Measurements from ENCODE around the gene BTBD17. TPM values are rescaled to one million over a fixed set of nuclear protein-coding genes. Genes with fewer than 3 reads are reported as not detected.
"Not testable (repeated sequence)": the region's sequence is repeated elsewhere in the genome, so short reads cannot be mapped to it uniquely, and the experiment has no call there.

The BTBD17 gene, protein sequence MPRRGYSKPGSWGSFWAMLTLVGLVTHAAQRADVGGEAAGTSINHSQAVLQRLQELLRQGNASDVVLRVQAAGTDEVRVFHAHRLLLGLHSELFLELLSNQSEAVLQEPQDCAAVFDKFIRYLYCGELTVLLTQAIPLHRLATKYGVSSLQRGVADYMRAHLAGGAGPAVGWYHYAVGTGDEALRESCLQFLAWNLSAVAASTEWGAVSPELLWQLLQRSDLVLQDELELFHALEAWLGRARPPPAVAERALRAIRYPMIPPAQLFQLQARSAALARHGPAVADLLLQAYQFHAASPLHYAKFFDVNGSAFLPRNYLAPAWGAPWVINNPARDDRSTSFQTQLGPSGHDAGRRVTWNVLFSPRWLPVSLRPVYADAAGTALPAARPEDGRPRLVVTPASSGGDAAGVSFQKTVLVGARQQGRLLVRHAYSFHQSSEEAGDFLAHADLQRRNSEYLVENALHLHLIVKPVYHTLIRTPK
- not detected for total RNA-seq

DNA sequence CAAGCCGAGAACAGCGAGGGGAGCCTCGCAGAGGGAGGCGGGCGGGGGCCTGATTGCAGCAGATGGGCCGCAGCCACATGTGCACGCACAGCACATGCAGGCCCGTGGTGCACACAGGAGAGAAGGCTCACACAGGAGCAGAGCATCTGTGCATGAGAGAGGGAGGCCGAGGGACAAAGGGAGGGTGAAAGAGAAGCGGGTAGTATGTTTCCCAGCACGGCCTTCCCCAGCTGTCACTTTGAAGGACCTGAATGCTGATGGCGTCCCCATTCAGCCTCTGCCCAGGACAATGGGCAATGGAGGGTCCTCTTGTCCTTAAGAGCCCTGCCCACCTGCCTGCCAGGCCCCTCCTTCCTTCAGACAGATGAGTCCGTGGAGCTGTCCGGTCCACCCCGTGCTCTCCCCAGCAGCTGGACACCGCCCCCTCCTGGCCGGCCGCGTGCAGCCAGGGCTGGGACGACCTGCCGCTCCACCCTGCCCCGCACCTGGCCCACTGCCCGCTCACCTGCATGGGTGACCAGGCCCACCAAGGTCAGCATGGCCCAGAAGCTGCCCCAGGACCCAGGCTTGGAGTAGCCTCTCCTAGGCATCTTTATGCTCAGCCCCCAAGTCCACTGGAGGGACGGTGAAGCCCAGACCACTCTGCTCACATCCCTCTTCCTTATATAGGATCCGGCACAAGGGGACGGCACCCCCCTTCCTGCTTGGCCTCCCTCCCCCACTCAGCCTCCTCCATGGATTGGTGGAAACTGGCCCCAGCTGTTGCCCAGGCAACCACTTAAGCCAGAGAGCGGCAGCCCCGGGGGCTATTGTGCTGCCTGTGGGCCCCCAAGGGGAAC, at the start of gene BTBD17:
Gene BTBD17 (minus strand): TSS at position 639 of the 839 bp plus-strand sequence. CDS start 49 bp downstream, at position 590.
- H3K9me3 ChIP-seq (ENCODE audit: low read depth, low read length), result no peaks in the 10 kb centered on the region
- H3K27me3 ChIP-seq (ENCODE audit: insufficient read depth, low read length), result peaks cover 28% of the 10 kb centered on the region
- H3K4me3 ChIP-seq (ENCODE audit: low read length), result no peak within 1 kb of the TSS
- no peaks in the 10 kb centered on the region for H3K4me1 ChIP-seq (ENCODE audit: insufficient read depth, low read length)

DNA sequence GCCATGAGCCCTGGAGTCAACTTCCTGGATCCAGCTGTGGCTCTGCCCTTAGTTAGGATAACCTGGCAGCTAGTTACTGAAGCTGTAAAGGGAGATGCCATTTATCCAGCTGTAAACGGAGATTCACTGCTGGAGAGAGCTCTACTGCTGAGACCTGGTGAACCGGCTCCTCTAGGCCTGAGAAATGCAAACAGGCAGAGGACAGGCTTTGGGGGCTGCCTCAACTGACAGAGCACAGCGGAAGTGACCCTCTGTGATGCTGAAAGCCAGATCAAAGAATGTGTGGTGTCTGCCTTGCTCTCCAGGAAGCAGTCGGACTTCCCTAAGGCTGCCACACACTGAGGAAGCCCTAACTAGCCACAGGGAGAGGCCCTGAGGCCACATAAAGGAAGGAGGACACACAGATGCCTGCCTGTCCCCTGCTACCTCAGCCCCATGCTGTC, 48.4 kb upstream of the BTBD17 start:
- Histone ChIP-seq H3K9me3 (ENCODE audit: low read depth, low read length) (no peaks in the 10 kb centered on the region), H3K27me3 (ENCODE audit: insufficient read depth, low read length) (no peaks in the 10 kb centered on the region), H3K4me3 (ENCODE audit: low read length) (no peak overlapping the region), H3K4me1 (ENCODE audit: insufficient read depth, low read length) (no peaks in the 10 kb centered on the region)

DNA sequence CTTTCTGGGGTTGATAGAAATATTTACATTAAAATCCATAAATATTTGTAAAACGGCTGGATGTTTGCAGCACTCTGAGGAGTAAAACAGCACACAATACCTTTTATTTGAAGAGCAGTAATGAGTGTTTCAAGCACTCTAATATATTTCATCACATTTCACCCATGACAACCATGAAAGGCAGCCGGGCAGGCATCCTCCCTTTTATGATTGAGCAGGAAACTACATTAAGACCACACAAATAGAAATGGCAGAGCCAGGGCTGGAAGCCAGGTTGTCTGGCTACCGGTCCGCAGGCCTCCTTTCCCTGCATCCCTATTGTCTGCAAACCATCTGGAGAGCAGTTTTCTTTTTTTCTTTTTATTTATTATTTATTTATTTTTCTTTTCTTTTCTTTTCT, 47.1 kb upstream of the BTBD17 start:
- no peaks in the 10 kb centered on the region for H3K9me3 ChIP-seq (ENCODE audit: low read depth, low read length)

DNA sequence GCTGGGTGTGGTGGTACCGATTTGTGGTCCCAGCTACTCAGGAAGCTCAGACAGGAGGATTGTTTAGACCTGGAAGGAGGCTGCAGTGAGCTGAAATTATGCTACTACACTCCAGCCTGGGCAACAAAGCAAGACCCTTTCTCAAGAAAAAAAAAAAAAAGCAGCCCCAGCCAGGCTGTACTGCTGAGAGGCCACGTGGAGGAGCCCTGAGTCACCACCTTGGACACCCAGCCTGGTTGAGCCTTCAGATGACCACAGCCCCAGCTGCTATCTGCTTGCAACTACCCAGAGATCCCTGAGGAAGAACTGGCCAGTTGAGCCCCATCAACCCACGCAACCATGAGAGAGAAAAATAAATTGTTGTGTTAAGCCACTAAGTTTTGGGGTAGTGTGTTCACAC, 46.6 kb upstream of the BTBD17 start:
- H3K27me3 ChIP-seq (ENCODE audit: insufficient read depth, low read length), result no peaks in the 10 kb centered on the region
- no peaks in the 10 kb centered on the region for H3K4me1 ChIP-seq (ENCODE audit: insufficient read depth, low read length)
- H3K4me3 ChIP-seq (ENCODE audit: low read length), result no peak overlapping the region
- H3K9me3 ChIP-seq (ENCODE audit: low read depth, low read length), result no peaks in the 10 kb centered on the region

More for the DNA sequence above, 47.1 kb upstream of the BTBD17 start:
- Histone ChIP-seq H3K27me3 (ENCODE audit: insufficient read depth, low read length) (no peaks in the 10 kb centered on the region), H3K4me3 (ENCODE audit: low read length) (no peak overlapping the region), H3K4me1 (ENCODE audit: insufficient read depth, low read length) (no peaks in the 10 kb centered on the region)

DNA sequence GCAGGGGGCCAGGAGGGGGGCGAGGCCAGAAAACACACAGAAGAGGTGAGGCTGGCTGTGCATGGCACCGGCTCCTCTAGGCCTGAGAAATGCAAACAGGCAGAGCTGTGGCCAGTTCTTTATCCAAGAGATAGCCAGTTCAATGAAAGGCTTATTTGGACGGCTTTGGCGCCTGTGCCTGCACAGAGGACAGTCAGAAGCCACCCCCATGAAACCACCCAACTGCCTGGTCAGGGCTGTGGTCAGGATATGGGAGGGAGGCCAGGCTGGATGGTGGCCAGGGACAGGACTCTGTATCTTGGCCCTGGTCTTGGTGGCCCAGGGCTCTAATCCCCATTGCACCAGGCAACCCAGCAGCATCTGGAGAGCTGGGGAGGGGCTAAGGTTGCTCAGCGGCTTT, 45.7 kb upstream of the BTBD17 start:
- H3K4me3 ChIP-seq (ENCODE audit: low read length), result no peak overlapping the region
- no peaks in the 10 kb centered on the region for H3K4me1 ChIP-seq (ENCODE audit: insufficient read depth, low read length)
- no peaks in the 10 kb centered on the region for H3K27me3 ChIP-seq (ENCODE audit: insufficient read depth, low read length)
- H3K9me3 ChIP-seq (ENCODE audit: low read depth, low read length), result no peaks in the 10 kb centered on the region

DNA sequence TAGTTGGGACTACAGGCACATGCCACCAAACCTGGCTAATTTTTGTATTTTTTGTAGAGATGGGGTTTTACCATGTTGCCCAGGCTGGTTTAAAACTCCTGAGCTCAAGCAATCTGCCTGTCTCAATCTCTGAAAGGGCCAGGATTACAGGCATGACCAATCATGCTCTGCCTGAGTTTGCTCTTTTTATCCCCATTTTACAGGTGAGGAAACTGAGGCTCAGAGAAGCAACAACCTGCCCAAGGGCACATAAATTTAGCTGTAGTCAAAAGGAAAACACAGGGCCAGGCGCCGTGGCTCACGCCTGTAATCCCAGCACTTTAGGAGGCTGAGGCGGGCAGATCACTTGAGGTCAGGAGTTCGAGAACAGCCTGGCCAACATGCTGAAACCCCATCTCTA, 43.6 kb upstream of the BTBD17 start:
- H3K4me1 ChIP-seq (ENCODE audit: insufficient read depth, low read length); H3K9me3 ChIP-seq (ENCODE audit: low read depth, low read length); H3K27me3 ChIP-seq (ENCODE audit: insufficient read depth, low read length); H3K4me3 ChIP-seq (ENCODE audit: low read length): not testable (repeated sequence)

DNA sequence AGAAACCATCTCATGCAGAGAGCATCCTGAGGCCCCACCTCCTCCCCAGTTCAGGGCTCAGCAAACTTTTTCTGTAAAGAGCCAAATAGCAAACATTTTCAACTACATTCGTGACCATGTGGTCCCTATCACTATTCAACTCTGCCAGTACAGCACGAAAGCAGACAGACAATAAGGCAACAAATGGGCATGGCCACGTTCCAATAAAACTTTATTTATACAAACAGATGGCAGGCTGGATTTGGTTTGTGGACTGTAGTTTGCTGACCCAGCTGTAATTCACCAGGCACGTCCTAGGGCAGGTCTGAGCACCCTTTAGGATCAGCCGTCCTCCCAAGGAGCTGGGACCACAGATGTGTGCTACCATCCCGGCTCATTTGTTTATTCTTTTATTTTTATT, 43.1 kb upstream of the BTBD17 start:
- H3K27me3 ChIP-seq (ENCODE audit: insufficient read depth, low read length), result no peaks in the 10 kb centered on the region
- no peaks in the 10 kb centered on the region for H3K4me1 ChIP-seq (ENCODE audit: insufficient read depth, low read length)
- H3K9me3 ChIP-seq (ENCODE audit: low read depth, low read length), result no peaks in the 10 kb centered on the region
- H3K4me3 ChIP-seq (ENCODE audit: low read length), result no peak overlapping the region

DNA sequence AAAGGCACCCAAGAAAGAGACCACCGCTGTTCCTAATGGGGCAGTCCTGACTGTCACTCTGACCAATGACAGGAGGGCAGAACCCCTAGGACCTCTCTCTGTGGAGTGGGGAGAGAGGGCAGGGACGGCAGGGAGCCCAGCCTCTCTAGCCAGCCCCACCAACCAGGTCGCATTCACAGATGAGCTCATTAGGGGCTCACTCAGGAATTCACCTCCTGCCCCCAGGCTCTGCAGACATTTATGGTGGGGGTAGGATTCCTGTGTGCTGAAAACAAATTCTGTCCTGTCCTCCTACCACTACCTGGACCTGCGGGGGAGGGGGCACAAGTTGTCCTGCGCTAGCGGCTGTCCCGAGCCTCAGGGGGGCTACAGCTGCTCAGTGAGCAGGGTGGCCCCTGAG, 42.5 kb upstream of the BTBD17 start:
- Histone ChIP-seq H3K4me3 (ENCODE audit: low read length) (no peak overlapping the region), H3K9me3 (ENCODE audit: low read depth, low read length) (no peaks in the 10 kb centered on the region), H3K27me3 (ENCODE audit: insufficient read depth, low read length) (no peaks in the 10 kb centered on the region), H3K4me1 (ENCODE audit: insufficient read depth, low read length) (no peaks in the 10 kb centered on the region)

DNA sequence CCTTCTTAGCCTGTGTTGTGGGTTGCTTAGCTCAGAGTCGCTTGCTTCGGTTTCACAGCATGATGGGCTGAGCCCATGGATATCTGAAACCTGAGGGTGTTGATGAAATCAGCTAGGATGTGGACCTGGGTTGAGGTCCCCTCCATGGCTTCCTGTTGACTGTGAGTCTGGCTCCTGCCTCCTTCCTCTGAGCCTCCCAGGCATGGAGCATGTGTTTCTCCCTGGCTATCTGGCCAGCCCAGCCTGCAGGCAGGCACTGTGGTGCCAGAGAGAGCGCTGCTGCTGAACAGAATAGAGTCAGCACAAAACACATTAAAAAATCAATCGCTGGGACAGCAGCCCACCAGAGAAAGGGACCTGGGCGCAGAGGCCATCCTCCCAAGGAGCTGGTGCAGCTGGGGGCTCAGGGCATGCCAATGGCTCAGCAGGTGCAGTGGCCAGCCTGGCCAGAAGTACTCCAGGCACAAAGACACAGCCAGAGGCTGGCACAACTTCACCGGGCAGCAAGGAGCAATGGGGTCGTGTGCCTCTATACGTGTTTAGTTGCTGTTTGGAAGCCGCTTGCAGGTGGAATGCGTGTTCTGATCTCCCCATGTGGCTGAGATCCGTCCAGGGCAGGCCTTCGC, 42.0 kb upstream of the BTBD17 start:
- H3K4me3 ChIP-seq (ENCODE audit: low read length), result no peak overlapping the region
- H3K4me1 ChIP-seq (ENCODE audit: insufficient read depth, low read length), result no peaks in the 10 kb centered on the region
- no peaks in the 10 kb centered on the region for H3K9me3 ChIP-seq (ENCODE audit: low read depth, low read length)
- no peaks in the 10 kb centered on the region for H3K27me3 ChIP-seq (ENCODE audit: insufficient read depth, low read length)

DNA sequence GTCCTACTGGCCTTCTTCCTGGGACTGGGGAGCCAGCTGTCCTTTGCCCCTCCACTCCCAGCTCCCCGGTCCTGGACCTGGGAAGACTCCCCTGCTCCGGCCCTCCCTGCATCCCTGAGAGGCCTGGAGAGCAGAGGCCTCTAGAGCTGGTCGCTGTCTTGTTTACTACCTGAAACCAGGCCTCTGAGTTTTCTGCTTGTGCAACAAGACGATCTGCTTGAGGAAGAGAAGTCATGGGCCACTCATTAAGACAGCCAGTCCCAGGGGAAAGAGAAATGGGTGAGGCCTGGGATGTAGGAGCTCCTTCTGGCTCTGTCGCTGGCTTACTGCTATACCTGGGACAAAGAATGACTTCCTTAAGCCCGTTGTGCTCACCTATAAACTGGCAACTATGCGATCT, 40.4 kb upstream of the BTBD17 start:
- H3K4me3 ChIP-seq (ENCODE audit: low read length), result no peak overlapping the region
- no peaks in the 10 kb centered on the region for H3K9me3 ChIP-seq (ENCODE audit: low read depth, low read length)
- no peaks in the 10 kb centered on the region for H3K27me3 ChIP-seq (ENCODE audit: insufficient read depth, low read length)
- no peaks in the 10 kb centered on the region for H3K4me1 ChIP-seq (ENCODE audit: insufficient read depth, low read length)

DNA sequence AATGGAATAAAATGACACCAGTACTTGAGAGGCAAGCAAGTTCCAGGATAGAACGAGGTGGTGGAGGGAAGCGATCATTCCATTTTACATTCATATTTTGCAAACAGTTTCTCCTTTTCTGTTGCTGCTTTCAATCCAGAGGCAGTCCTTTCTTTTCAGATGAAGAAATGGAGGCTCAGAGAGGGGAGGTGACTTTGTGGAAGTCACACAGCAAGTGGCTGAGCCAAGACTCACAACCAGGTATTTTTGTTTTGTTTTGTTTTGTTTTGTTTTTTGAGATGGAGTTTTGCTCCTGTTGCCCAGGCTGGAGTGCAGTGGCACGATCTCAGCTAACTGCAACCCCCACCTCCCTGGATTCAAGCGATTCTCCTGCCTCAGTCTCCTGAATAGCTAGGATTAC, 34.9 kb upstream of the BTBD17 start:
- H3K9me3 ChIP-seq (ENCODE audit: low read depth, low read length), result no peaks in the 10 kb centered on the region
- H3K4me1 ChIP-seq (ENCODE audit: insufficient read depth, low read length), result peaks cover 6% of the 10 kb centered on the region
- no peaks in the 10 kb centered on the region for H3K27me3 ChIP-seq (ENCODE audit: insufficient read depth, low read length)
- H3K4me3 ChIP-seq (ENCODE audit: low read length), result no peak overlapping the region

DNA sequence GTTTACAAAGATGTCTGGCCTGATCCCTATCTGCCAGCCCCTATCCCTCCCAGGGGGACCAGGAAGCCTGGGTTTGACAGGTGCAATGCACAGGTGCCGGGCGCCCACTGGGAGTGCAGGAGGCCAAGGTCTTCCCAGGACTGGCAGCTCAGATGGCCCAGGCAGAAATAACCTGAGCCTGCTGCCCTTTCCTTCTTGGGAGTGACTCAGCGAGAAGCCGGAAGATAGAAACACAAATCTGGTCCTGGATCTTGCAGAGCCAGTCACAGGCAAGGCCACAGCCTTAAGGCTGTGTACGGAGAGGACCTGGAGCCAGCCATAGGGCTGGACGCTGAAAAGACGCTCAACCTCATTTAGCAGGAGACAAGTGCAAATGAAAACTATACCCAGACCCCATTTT, 33.3 kb upstream of the BTBD17 start:
- H3K4me1 ChIP-seq (ENCODE audit: insufficient read depth, low read length), result peaks cover 11% of the 10 kb centered on the region
- no peaks in the 10 kb centered on the region for H3K9me3 ChIP-seq (ENCODE audit: low read depth, low read length)
- H3K4me3 ChIP-seq (ENCODE audit: low read length), result no peak overlapping the region
- H3K27me3 ChIP-seq (ENCODE audit: insufficient read depth, low read length), result no peaks in the 10 kb centered on the region

DNA sequence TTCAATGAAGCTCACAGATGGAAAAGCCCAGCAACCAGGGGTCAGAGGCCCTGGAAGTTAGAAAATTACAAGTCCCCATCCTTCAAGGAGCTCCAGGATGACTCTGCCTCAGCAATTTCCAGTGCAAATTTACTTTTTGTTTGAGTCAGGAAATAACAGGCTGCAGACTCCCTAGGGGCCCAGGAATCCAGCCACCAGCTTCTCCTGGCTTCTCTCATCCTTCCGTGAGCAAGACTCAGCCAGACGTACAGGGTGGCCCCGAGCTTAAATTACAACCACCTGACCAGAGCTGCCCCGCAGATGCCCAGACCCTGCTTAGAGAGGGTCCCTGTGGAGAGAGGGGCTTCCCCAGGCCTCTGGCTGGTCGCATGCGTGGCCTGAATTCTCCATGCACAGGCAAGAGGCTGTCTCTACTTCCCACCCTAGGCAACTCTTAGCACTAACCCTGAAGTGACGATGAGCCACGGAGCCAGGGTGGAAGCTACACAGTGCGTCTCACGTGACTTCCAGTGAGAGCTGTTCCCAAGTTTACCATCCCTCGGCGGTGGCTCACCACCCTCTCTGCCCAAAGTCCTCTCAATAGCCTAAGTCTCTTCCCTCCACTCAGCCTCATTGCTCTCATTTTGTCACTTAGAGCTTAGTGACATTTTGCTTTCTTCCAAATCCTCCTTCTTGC, 32.7 kb upstream of the BTBD17 start:
- H3K9me3 ChIP-seq (ENCODE audit: low read depth, low read length), result no peaks in the 10 kb centered on the region
- no peaks in the 10 kb centered on the region for H3K27me3 ChIP-seq (ENCODE audit: insufficient read depth, low read length)
- H3K4me1 ChIP-seq (ENCODE audit: insufficient read depth, low read length), result peaks cover 11% of the 10 kb centered on the region
- no peak overlapping the region for H3K4me3 ChIP-seq (ENCODE audit: low read length)

DNA sequence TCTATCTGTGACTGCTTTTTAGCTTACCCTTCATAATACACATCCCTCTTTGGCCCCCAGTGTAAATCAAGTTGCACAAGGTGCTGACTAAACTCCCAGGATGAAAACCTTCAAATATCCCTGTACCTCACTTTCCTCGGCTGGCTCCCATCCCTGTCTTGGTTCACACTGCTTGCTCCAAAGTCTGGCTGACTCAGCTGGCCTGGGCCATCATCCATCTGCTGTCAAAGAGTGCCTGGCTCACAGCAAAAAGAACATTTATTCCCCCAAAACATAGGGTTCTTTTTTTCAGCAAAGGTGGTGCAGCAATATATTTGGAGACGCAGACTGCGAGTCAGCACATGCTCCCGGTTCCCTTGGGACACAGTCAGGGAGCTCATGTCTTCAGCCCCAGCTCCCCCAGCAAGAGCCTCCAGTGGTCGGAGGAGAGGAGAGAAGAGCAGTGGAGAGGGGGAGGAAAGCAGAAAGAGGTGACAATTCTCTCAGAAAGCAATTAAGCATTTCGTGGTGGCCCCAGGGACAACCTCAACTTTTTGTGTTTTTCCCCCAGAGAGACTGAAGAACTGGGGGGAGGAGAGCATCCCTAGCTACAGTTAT, 31.8 kb upstream of the BTBD17 start:
- Histone ChIP-seq H3K27me3 (ENCODE audit: insufficient read depth, low read length) (no peaks in the 10 kb centered on the region), H3K4me3 (ENCODE audit: low read length) (no peak overlapping the region), H3K4me1 (ENCODE audit: insufficient read depth, low read length) (peaks cover 11% of the 10 kb centered on the region), H3K9me3 (ENCODE audit: low read depth, low read length) (no peaks in the 10 kb centered on the region)
